ENCODE measurements around the gene KRTAP27-1. TPM values are rescaled to one million over a fixed set of nuclear protein-coding genes. Genes with fewer than 3 reads are reported as not detected.
A peak's percentile ranks its signal among the peaks of the same experiment; 100 is the strongest.

KRTAP27-1 gene
- total RNA-seq, 4 donors from 2014 or later: not detected

- ATAC-seq: no peak
- WGBS, 2 donors (ENCODE audit: low coverage in 1 of 2): 83 to 93% methylated on average over 2 of the region's 2 CpGs
- Histone ChIP-seq H3K9me3 (no peaks in the 10 kb centered on the region), H3K4me3 (no peak overlapping the region), H3K4me1 (no peaks in the 10 kb centered on the region), H3K36me3 (no peaks in the 10 kb centered on the region), H3K27me3 (no peaks in the 10 kb centered on the region), H3K27ac (no peak overlapping the region)
- TF ChIP-seq POLR2AphosphoS5 (IDR thresholded peaks at IDR 0.05): no peak
- TF ChIP-seq CTCF (IDR thresholded peaks at IDR 0.05): peak; percentile 34 to 65 (median 46)
- TF ChIP-seq EP300 (IDR thresholded peaks at IDR 0.05): no peak
These were observed 3.5 kb upstream of the KRTAP27-1 start for GRCh38 chr21:30340714-30341573.

- Histone ChIP-seq H3K4me1 (no peaks in the 10 kb centered on the region), H3K9me3 (no peaks in the 10 kb centered on the region), H3K27ac (no peak overlapping the region), H3K27me3 (no peaks in the 10 kb centered on the region), H3K36me3 (no peaks in the 10 kb centered on the region), H3K4me3 (no peak overlapping the region)
- TF ChIP-seq CTCF (IDR thresholded peaks at IDR 0.05): no peak
- TF ChIP-seq POLR2A (IDR thresholded peaks at IDR 0.05): no peak
- TF ChIP-seq EP300 (IDR thresholded peaks at IDR 0.05): no peak
- no peak for TF ChIP-seq POLR2AphosphoS5 (IDR thresholded peaks at IDR 0.05)
- no peak for ATAC-seq
- WGBS, 2 donors (ENCODE audit: low coverage in 1 of 2): 18 to 40% methylated on average over 4 of the region's 4 CpGs
These were observed 1.2 kb upstream of the KRTAP27-1 start for GRCh38 chr21:30338717-30339116.

- no peak overlapping the region for H3K27ac ChIP-seq
- H3K36me3 ChIP-seq: no peaks in the 10 kb centered on the region
- no peak for ATAC-seq
- H3K27me3 ChIP-seq: no peaks in the 10 kb centered on the region
- H3K9me3 ChIP-seq: no peaks in the 10 kb centered on the region
- H3K4me1 ChIP-seq: no peaks in the 10 kb centered on the region
- no peak for TF ChIP-seq POLR2A (IDR thresholded peaks at IDR 0.05)
- TF ChIP-seq EP300 (IDR thresholded peaks at IDR 0.05): no peak
- TF ChIP-seq CTCF (IDR thresholded peaks at IDR 0.05): no peak
- TF ChIP-seq POLR2AphosphoS5 (IDR thresholded peaks at IDR 0.05): no peak
- no peak overlapping the region for H3K4me3 ChIP-seq
These were observed 278 bp upstream of the KRTAP27-1 start for GRCh38 chr21:30337772-30338171.

- Histone ChIP-seq H3K4me1 (no peaks in the 10 kb centered on the region), H3K36me3 (no peaks in the 10 kb centered on the region), H3K9me3 (no peaks in the 10 kb centered on the region), H3K27ac (no peak overlapping the region), H3K4me3 (no peak overlapping the region), H3K27me3 (no peaks in the 10 kb centered on the region)
- no peak for ATAC-seq
- WGBS, 2 donors (ENCODE audit: low coverage in 1 of 2): 53 to 62% methylated on average over 2 of the region's 2 CpGs
- TF ChIP-seq POLR2A (IDR thresholded peaks at IDR 0.05): no peak
These were observed 898 bp downstream of the KRTAP27-1 start for GRCh38 chr21:30336596-30336995.

- no peak overlapping the region for H3K4me3 ChIP-seq
- H3K9me3 ChIP-seq: no peaks in the 10 kb centered on the region
- H3K27ac ChIP-seq: no peak overlapping the region
- 75% methylated on average over 3 of the region's 3 CpGs; no CpG with 5 or more reads in 1 of the 2 donors for WGBS, 2 donors (ENCODE audit: low coverage in 1 of 2)
- TF ChIP-seq POLR2AphosphoS5 (IDR thresholded peaks at IDR 0.05) (no peak), CTCF (IDR thresholded peaks at IDR 0.05) (no peak), POLR2A (IDR thresholded peaks at IDR 0.05) (no peak), EP300 (IDR thresholded peaks at IDR 0.05) (no peak)
- no peaks in the 10 kb centered on the region for H3K4me1 ChIP-seq
- ATAC-seq: no peak
- no peaks in the 10 kb centered on the region for H3K27me3 ChIP-seq
- H3K36me3 ChIP-seq: no peaks in the 10 kb centered on the region
These were observed 3.8 kb downstream of the KRTAP27-1 start for GRCh38 chr21:30333736-30334135.

All from gastroesophageal sphincter (tissue), 4 donors.